Measurements from ENCODE around the gene TASOR2.

- no peak for TF ChIP-seq EZH2 (IDR thresholded peaks at IDR 0.05; ENCODE audit: insufficient read depth, low read length)
- TF ChIP-seq CTCF (IDR thresholded peaks at IDR 0.05; ENCODE audit: insufficient read depth, low read depth, low read length), result no peak
Measured at GRCh38 chr10:5669604-5670003, 15.0 kb upstream of the TASOR2 start.

Measured in astrocyte (in vitro differentiated cells and primary cell).